Measurements from ENCODE around the gene CST9.

CST9 gene

DNA sequence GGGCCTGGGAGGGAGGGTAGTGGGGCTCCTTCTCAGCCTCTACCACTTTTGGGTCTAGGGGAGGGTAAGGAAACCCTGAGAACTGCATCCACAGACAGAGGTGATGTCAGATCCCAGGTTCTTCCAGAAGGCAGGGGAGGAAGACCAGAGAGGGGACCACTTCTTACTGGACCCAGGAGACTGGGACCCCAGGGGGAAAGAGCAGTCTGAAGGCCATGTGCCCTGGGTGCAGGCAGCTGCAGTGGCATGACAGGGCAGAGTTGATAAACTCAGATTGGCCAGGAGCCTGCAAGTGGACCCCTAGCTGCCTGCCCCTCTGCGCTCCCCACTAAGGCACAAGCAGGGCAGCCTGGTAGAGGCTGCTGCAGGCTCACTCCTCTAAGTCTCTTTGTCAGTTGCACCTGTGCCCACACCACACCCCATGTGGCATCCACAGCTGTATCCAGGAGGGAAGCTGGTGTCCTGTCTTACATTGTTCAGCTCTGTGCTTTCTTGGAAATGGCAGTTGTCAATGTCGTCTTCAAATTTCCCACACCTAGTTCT lies 40.1 kb downstream of the CST9 start:
- H3K27me3 Mint-ChIP-seq = peaks cover 8% of the 10 kb centered on the region
- H3K36me3 Mint-ChIP-seq = peaks cover 3% of the 10 kb centered on the region
- peaks cover 12% of the 10 kb centered on the region for H3K9me3 Mint-ChIP-seq
- H3K4me3 Mint-ChIP-seq = no peak overlapping the region
- no peaks in the 10 kb centered on the region for H3K4me1 Mint-ChIP-seq
- H3K27ac Mint-ChIP-seq = no peak overlapping the region

DNA sequence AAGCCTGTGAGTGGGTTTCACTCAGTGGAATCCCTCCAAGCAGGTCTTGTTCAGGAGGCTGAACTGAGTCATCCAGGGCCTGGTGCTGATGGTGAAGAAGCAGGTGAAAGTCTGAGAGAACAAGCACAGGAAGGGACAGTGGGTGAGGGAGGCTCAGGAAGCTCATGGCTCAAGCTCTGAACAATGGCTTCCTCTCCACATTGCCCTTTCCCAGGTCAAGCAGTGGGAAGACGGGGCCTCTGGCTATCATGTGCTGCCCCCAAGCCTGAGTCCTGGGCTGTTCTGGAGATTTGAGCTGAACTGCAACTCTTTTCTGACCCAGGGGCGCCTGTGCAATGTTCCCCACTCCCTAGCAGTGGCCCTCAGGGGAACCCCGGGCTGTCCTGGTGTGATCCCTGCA lies 40.8 kb downstream of the CST9 start:
- H3K4me1 Mint-ChIP-seq = no peaks in the 10 kb centered on the region
- H3K27ac Mint-ChIP-seq = no peak overlapping the region
- H3K9me3 Mint-ChIP-seq = peaks cover 16% of the 10 kb centered on the region
- H3K36me3 Mint-ChIP-seq = peaks cover 3% of the 10 kb centered on the region
- H3K27me3 Mint-ChIP-seq = peaks cover 11% of the 10 kb centered on the region
- H3K4me3 Mint-ChIP-seq = no peak overlapping the region

DNA sequence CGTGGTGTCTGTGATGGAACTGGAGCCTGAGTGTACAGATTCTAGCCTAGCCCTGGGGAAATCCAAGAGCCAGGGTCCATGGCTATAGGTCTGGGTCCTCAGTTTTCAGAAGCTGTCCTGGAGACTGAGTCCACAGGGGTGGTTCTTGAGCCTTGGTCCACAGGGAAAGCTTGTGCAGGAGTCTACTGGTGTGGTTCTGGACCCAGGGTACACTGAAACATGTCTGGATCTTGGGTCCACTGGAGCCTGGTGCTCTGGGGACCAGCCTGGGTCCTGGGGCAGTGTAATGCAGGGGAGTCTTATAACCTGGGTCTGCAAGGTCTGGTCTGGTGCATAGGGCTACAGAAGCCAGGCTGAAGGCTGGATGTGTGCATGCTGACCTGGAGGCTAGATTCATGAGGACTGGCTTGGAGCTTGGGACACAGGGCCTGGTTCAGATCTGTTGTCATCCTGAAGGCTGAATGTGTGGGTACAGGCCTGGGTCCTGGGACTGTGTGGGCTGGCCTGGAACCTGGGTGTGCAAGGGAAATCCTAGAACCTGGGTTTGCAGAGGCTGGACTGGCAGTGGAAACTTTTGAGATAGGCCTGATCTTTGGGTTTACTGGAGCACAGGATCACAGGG lies 42.9 kb downstream of the CST9 start:
- Mint-ChIP-seq H3K27ac (no peak overlapping the region), H3K4me1 (no peaks in the 10 kb centered on the region), H3K4me3 (no peak overlapping the region), H3K36me3 (peaks cover 3% of the 10 kb centered on the region), H3K27me3 (peaks cover 11% of the 10 kb centered on the region), H3K9me3 (peaks cover 30% of the 10 kb centered on the region)

DNA sequence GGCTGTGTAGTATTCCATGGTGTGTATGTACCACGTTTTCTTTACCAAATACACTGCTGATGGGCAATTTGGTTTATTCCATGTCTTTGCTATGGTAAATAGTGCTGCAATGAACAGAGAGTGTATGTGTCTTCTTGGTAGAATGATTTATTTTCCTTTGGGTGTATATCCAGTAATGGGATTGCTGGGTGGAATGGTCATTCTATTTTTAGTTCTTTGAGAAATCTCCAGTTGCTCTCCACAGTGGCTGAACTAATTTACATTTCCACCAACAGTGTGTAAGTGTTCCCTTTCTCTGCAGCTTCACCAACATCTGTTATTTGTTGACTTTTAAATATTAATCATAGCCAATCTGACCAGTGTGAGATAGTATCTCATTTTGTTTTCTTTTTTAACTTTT lies 51.3 kb downstream of the CST9 start:
- H3K36me3 Mint-ChIP-seq = no peaks in the 10 kb centered on the region
- H3K4me3 Mint-ChIP-seq = no peak overlapping the region

More for the DNA sequence above, 51.3 kb downstream of the CST9 start:
- H3K27ac Mint-ChIP-seq = no peak overlapping the region
- H3K27me3 Mint-ChIP-seq = peaks cover 4% of the 10 kb centered on the region
- H3K4me1 Mint-ChIP-seq = no peaks in the 10 kb centered on the region
- H3K9me3 Mint-ChIP-seq = peaks cover 16% of the 10 kb centered on the region

Data from activated naive CD4-positive, alpha-beta T cell treated with anti-CD3 and anti-CD28 coated beads, Interleukin-2, amount 50 U/mL, for 24 hours (primary cell).